PFSK-1 (cell line): ENCODE results near the gene MANSC4.

Experiments used
- FOXP2 ChIP-seq: optimal IDR thresholded peaks from 2 replicates; pipeline ENCODE3; 2011; ENCODE audit warnings: borderline replicate concordance, control low read depth, inconsistent platforms; ENCODE audit not compliant: insufficient read depth; ENCODE audit errors: extremely low read length, extremely low read depth
- POLR2AphosphoS5 ChIP-seq: IDR thresholded peaks from 2 replicates; pipeline ENCODE4 v1.6.1; 2012; ENCODE audit warnings: low read depth, mild to moderate bottlenecking, control low read depth, low read length, moderate library complexity
- REST ChIP-seq, 2 experiments: IDR thresholded peaks; 2 replicates each; pipeline versions ENCODE4 v1.6.1 to v1.8.0; 2011 to 2012; ENCODE audit warnings: low read depth in 2 of 2, low read length in 2 of 2, control low read depth in 1 of 2, inconsistent platforms in 1 of 2, mild to moderate bottlenecking in 1 of 2, moderate library complexity in 1 of 2; ENCODE audit not compliant: insufficient read depth in 1 of 2
- SIN3A ChIP-seq: IDR thresholded peaks from 2 replicates; pipeline ENCODE4 v1.6.1; 2012; ENCODE audit warnings: mild to moderate bottlenecking, low read length, moderate library complexity, borderline replicate concordance; ENCODE audit not compliant: insufficient read depth
- TAF1 ChIP-seq: IDR thresholded peaks from 2 replicates; pipeline ENCODE4 v1.6.1; 2012; ENCODE audit warnings: low read length, control low read depth, borderline replicate concordance; ENCODE audit not compliant: insufficient read depth

MANSC4 gene

DNA sequence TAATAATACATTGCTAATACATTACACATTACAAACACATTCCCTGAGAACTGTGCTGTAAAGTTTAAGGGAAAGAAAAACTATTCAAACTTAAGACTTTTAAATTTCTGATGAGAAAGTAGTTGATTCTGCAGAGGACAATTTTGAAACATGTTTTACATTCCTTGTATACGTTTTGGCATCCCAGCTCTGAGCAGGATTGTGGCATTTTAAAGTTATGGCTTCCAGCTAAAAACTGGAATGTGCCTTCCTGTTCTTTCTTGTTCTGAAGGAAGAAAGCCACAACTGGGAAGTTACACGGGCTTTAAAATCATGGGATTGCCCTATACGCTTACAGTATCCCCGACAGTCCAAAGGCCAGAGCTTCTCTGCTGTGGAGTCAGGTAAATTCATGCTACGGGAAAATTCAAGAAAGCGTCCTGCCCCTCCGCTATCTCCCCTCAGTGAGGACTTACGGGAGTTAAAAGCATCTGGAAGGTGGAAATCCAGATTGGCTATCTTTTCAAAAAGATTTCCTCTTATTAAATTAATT is 10.8 kb downstream of the MANSC4 start:
- no peak for TF ChIP-seq REST (IDR thresholded peaks at IDR 0.05; ENCODE audit: insufficient read depth in 1 of 2, low read depth in 2 of 2, low read length in 2 of 2)
- no peak for TF ChIP-seq FOXP2
- no peak for TF ChIP-seq TAF1
- no peak for TF ChIP-seq SIN3A
- TF ChIP-seq POLR2AphosphoS5, result no peak

- TF ChIP-seq TAF1 (no peak), POLR2AphosphoS5 (no peak), REST (IDR thresholded peaks at IDR 0.05; ENCODE audit: insufficient read depth in 1 of 2, low read depth in 2 of 2, low read length in 2 of 2) (no peak), SIN3A (no peak), FOXP2 (no peak)
These were observed 13.4 kb downstream of the MANSC4 start for GRCh38 chr12:27766587-27766986.

DNA sequence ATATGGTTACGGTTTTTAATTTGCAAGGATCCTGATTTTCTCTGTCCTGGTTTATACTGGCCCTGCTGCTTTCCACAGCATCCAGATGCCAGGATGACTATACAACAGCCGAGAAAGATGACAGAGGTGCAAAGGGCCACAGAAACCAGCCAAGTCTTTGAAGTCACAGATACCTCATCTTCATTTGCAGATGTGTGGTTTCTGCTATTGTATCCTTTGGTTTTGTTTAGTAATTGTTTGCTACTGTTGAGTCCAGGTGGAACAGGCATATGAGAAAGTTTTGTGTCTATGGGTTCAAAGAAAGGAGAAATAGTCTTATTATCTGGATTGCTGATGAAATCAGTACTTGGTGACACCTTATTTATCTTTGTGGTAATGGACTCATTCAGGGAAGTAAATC is 17.3 kb downstream of the MANSC4 start:
- TF ChIP-seq POLR2AphosphoS5 (no peak), FOXP2 (no peak), REST (IDR thresholded peaks at IDR 0.05; ENCODE audit: insufficient read depth in 1 of 2, low read depth in 2 of 2, low read length in 2 of 2) (no peak), TAF1 (no peak)

GRCh38 chr12:27756670-27757195 is 23.3 kb downstream of the MANSC4 start:
- no peak for TF ChIP-seq POLR2AphosphoS5
- no peak for TF ChIP-seq SIN3A
- TF ChIP-seq TAF1, result no peak
- no peak for TF ChIP-seq REST (IDR thresholded peaks at IDR 0.05; ENCODE audit: insufficient read depth in 1 of 2, low read depth in 2 of 2, low read length in 2 of 2)
- no peak for TF ChIP-seq FOXP2

GRCh38 chr12:27754795-27755194 is 25.2 kb downstream of the MANSC4 start:
- TF ChIP-seq POLR2AphosphoS5, result no peak
- no peak for TF ChIP-seq TAF1
- TF ChIP-seq FOXP2, result no peak
- TF ChIP-seq REST (IDR thresholded peaks at IDR 0.05; ENCODE audit: insufficient read depth in 1 of 2, low read depth in 2 of 2, low read length in 2 of 2), result no peak
